Fibroblast of lung (primary cell): Measurements from ENCODE around the gene PMEPA1. TPM values are rescaled to one million over a fixed set of nuclear protein-coding genes. Genes with fewer than 3 reads are reported as not detected.

Source experiments
- DNase-seq, 2 donors: peaks; one replicate each; pipeline versions ENCODE4 v3.0.0 to v3.0.0-alpha.2; 2010; ENCODE audit warnings: low read depth in 2 of 2
- H2AFZ ChIP-seq: 2 replicates; pipeline ENCODE4 v1.5.1; 2012; ENCODE audit warnings: low read length, control low read depth, inconsistent platforms
- H3K27ac ChIP-seq: 2 replicates; pipeline ENCODE4 v1.5.1; 2011; ENCODE audit warnings: low read length, control low read depth; ENCODE audit not compliant: insufficient read depth
- H3K27me3 ChIP-seq: 2 replicates; pipeline ENCODE4 v1.5.1; 2011; ENCODE audit warnings: mild to moderate bottlenecking, low read length; ENCODE audit not compliant: control insufficient read depth, insufficient read depth
- H3K36me3 ChIP-seq: 2 replicates; pipeline ENCODE4 v1.5.1; 2011; ENCODE audit warnings: low read length; ENCODE audit not compliant: control insufficient read depth, insufficient read depth
- H3K4me1 ChIP-seq: 2 replicates; pipeline ENCODE4 v1.5.1; 2011; ENCODE audit warnings: low read length; ENCODE audit not compliant: control insufficient read depth, insufficient read depth; ENCODE audit errors: extremely low read depth
- H3K4me2 ChIP-seq: 2 replicates; pipeline ENCODE4 v1.5.1; 2011; ENCODE audit warnings: low read length, control low read depth; ENCODE audit not compliant: insufficient read depth; ENCODE audit errors: extremely low read depth
- H3K4me3 ChIP-seq, 4 experiments: fragments of 200-600 bp in 1 of 4; sonication (generic) in 1 of 4; replicated peaks in 1 of 4; 2 replicates each; pipeline ENCODE4 v1.5.1; 2011 to 2016; ENCODE audit warnings: low read length in 4 of 4, low read depth in 3 of 4, mild to moderate bottlenecking in 3 of 4, control low read depth in 2 of 4, inconsistent platforms in 1 of 4, mixed read lengths in 1 of 4; ENCODE audit not compliant: insufficient read depth in 1 of 4; ENCODE audit errors: control extremely low read depth in 1 of 4
- H3K79me2 ChIP-seq: 2 replicates; pipeline ENCODE4 v1.5.1; 2012; ENCODE audit warnings: mild to moderate bottlenecking, low read length, inconsistent platforms; ENCODE audit not compliant: control insufficient read depth, insufficient read depth
- H3K9ac ChIP-seq: 2 replicates; pipeline ENCODE4 v1.5.1; 2011; ENCODE audit warnings: mild to moderate bottlenecking, low read length, control low read depth; ENCODE audit not compliant: insufficient read depth
- H3K9me3 ChIP-seq: 2 replicates; pipeline ENCODE4 v1.5.1; 2012; ENCODE audit warnings: low read depth, low read length; ENCODE audit not compliant: control insufficient read depth, insufficient read depth
- H4K20me1 ChIP-seq: 2 replicates; pipeline ENCODE4 v1.5.1; 2011; ENCODE audit warnings: low read length; ENCODE audit not compliant: control insufficient read depth, insufficient read depth; ENCODE audit errors: extremely low read depth
- CTCF ChIP-seq, 2 donors: IDR thresholded peaks in 1 of 2; conservative IDR thresholded peaks in 1 of 2; 1 replicate in 1 of 2; 2 replicates in 1 of 2; pipeline ENCODE4 v1.5.1; 2011 to 2012; ENCODE audit warnings: low read length in 2 of 2, control low read depth in 1 of 2, inconsistent platforms in 1 of 2, low read depth in 1 of 2, mild to moderate bottlenecking in 1 of 2
- EZH2 ChIP-seq: IDR thresholded peaks from 2 replicates; pipeline ENCODE4 v1.5.1; 2012; ENCODE audit warnings: low read length, control low read depth, mild to moderate bottlenecking; ENCODE audit errors: missing control alignments
- polyA plus RNA-seq, 2 donors: library from polyadenylated mRNA; depleted of rRNA in 1 of 2; stranded (reverse) in 1 of 2; unstranded in 1 of 2; fragments of >200 nt; gene quantifications; 2 replicates each; pipeline ENCODE4 v1.2.1, GENCODE V29; 2011 to 2012; ENCODE audit warnings: missing spikeins in 1 of 2
- total RNA-seq: library from RNA; depleted of rRNA; stranded (reverse); fragments of >200 nt; gene quantifications from 2 replicates; pipeline ENCODE4 v1.2.1, GENCODE V29; 2014

PMEPA1 gene
- total and polyA plus RNA-seq, 2 donors (not counting 1 experiment from before 2014, with no cell fraction given) = 0.19 to 0.33 TPM

- Histone ChIP-seq H3K9me3 (no peaks in the 10 kb centered on the region), H4K20me1 (no peaks in the 10 kb centered on the region), H2AFZ (no peak overlapping the region), H3K4me1 (no peaks in the 10 kb centered on the region), H3K9ac (no peak overlapping the region), H3K4me3 (no peak overlapping the region), H3K27ac (no peak overlapping the region), H3K79me2 (no peaks in the 10 kb centered on the region), H3K36me3 (no peaks in the 10 kb centered on the region), H3K27me3 (no peaks in the 10 kb centered on the region), H3K4me2 (no peak overlapping the region)
- no peak for TF ChIP-seq EZH2
- no peak for TF ChIP-seq CTCF (conservative IDR thresholded peaks at IDR 0.05 in 1 of 2, IDR thresholded peaks at IDR 0.05 in 1 of 2; ENCODE audit: low read depth in 1 of 2, low read length in 2 of 2)
- no peak for DNase-seq
These were observed 96.9 kb downstream of the PMEPA1 start for GRCh38 chr20:57612916-57613315.

DNA sequence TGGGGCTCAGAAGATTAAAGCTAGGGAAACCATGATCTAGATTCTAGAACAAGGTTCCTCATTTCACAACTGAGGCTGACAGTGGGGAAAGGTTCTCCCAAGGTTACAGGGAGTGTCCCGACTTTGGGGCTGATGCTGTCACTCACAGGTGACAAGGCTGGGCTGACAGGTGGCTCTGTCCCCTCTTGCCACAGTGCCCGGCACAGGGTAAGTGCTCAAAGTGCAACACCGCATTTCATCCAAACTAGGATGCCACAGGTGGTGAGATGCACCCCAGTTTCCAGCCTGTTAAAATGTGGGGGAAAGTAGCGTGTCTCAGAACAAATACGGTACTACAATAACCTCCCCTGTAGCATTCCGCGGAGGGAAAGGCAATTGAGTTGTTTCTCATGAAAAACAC is 97.4 kb downstream of the PMEPA1 start:
- H4K20me1 ChIP-seq = no peaks in the 10 kb centered on the region

DNA sequence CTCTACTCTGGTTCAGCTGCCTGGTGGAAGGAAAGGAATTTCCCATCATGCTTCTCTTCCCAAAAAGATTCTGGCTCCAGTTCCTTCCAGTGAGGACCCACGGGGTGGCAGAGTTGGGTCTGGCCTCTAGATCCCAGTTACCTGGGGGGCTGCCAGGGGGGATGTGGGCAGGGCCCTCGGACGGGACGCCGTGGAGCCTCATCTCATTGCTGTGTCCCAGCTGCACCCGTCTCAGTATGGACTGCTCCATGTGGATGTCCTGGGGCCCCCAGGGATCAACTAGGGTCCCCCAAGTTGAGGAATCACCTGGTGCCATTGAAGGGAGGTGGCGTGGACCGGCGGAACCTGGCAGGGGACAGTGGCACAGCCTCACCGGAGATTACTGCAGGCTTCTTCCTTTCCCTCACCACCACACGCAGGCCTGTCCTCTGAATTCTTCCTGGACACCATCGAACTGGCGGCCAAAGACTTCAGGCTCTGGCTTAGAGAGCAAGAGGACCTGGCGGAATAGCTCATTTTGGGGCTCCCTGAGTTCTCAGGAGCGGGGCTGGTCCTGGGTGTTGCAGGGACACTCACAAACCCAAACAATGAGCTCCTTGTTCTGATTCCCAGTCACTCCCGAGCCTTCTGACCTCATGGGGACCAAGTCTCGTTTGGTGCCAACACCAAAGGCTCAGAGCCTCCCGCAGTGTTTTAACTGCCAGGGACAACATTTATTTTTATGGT is 98.1 kb downstream of the PMEPA1 start:
- no peak overlapping the region for H3K9ac ChIP-seq
- H3K36me3 ChIP-seq = no peaks in the 10 kb centered on the region
- no peaks in the 10 kb centered on the region for H3K4me1 ChIP-seq
- no peaks in the 10 kb centered on the region for H3K79me2 ChIP-seq
- H3K4me3 ChIP-seq = no peak overlapping the region
- H3K4me2 ChIP-seq = no peak overlapping the region
- no peaks in the 10 kb centered on the region for H3K27me3 ChIP-seq
- TF ChIP-seq CTCF (conservative IDR thresholded peaks at IDR 0.05 in 1 of 2, IDR thresholded peaks at IDR 0.05 in 1 of 2; ENCODE audit: low read depth in 1 of 2, low read length in 2 of 2) (no peak), EZH2 (no peak)
- no peak overlapping the region for H2AFZ ChIP-seq
- DNase-seq = no peak
- H3K9me3 ChIP-seq = no peaks in the 10 kb centered on the region
- H3K27ac ChIP-seq = no peak overlapping the region
- no peaks in the 10 kb centered on the region for H4K20me1 ChIP-seq

More for the DNA sequence above, 97.4 kb downstream of the PMEPA1 start:
- Histone ChIP-seq H3K4me1 (no peaks in the 10 kb centered on the region), H3K4me3 (no peak overlapping the region), H3K4me2 (no peak overlapping the region), H3K9ac (no peak overlapping the region), H3K27me3 (no peaks in the 10 kb centered on the region), H2AFZ (no peak overlapping the region), H3K9me3 (no peaks in the 10 kb centered on the region), H3K27ac (no peak overlapping the region), H3K36me3 (no peaks in the 10 kb centered on the region), H3K79me2 (no peaks in the 10 kb centered on the region)
- DNase-seq = no peak
- TF ChIP-seq CTCF (conservative IDR thresholded peaks at IDR 0.05 in 1 of 2, IDR thresholded peaks at IDR 0.05 in 1 of 2; ENCODE audit: low read depth in 1 of 2, low read length in 2 of 2) (no peak), EZH2 (no peak)
